Endothelial cell of hepatic sinusoid (primary cell): Measurements from ENCODE around the gene COMMD4.
"Not testable (repeated sequence)": the region's sequence is repeated elsewhere in the genome, so short reads cannot be mapped to it uniquely, and the experiment has no call there.

Experiments
- in situ Hi-C: cut with HindIII; loops from 2 replicates; pipeline ENCODE4 v1.10.0; 2017; ENCODE audit warnings: low sequenced_read_pairs

Gene COMMD4

DNA sequence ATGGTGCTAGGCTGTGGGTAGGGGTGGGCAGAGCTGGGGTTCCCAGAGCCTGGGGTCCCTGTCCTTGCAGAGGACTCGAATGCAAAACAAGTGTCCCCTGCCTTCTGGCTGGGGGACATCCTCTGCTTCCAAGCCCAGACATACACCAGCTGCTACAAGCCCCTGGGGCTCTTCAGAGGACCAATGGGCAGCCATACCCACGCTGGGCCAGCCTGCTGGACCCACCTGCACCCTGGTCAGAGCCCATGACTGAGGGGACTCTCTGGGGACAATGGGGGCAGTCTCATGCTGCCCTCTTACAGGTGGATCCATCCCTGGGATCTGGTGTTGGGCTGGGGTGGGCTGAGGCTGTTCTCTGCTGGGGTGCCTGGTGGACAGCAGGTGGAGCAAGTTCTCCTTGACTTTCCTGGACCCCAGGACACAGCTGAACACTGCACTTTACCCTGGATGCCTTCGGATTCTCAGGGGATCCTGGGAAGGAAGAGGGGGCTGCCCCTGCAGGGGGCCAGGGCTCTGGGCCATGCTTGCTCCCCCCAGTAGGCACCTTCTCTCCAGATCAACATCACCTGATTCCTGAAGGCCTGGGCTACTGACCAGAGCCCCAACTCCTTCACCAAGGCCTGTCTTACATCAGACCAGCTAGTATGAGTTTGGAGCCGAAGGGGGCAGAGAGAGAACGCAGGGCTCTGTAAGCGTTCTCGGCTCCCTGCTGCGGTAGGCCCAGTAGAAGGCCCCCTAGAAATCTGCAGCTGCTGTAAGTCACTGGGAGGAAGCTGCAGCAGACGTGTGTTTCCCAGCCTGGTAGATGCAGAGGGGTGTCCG, 7.2 kb upstream of the COMMD4 start:
- in situ Hi-C loops, result no loop called here

DNA sequence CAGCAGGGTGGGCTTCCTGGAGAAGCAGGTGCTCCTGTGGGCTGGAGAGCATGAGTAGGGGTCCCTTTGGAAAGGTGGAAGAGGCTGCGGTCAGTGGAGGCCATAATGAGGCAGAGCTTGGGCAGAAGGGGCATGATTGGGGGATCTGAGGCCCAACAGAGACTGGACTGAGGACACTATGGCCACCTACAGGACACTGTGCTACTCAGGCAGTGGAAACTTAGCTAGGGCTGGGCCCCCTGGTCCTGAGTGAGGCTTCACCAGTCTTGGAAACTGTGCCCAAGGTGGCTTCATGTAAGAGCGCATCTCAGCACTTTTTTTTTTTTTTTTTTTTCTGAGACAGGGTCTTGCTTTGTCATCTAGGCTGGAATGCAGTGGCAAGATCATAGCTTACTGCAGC, 6.3 kb upstream of the COMMD4 start:
- in situ Hi-C loops, result no loop called here

DNA sequence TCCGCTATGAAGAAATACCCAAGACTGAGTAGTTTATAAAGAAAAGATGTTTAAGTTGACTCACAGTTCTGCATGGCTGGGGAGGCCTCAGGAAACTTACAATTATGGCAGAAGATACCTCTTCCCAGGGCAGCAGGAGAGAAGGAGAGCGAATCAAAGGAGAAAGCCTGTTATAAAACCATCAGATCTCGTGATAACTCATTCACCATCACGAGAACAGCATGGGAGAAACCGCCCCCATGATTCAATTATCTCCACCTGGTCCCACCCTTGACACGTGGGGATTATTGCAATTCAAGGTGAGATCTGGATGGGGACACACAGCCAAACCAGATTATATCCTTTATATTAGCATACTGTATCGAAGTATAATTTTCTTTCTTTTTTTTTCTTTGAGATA, 3.8 kb upstream of the COMMD4 start:
- in situ Hi-C loops, result not testable (repeated sequence)

- in situ Hi-C loops, result not testable (repeated sequence)
Measured at GRCh38 chr15:75333654-75334419, 2.0 kb upstream of the COMMD4 start.

DNA sequence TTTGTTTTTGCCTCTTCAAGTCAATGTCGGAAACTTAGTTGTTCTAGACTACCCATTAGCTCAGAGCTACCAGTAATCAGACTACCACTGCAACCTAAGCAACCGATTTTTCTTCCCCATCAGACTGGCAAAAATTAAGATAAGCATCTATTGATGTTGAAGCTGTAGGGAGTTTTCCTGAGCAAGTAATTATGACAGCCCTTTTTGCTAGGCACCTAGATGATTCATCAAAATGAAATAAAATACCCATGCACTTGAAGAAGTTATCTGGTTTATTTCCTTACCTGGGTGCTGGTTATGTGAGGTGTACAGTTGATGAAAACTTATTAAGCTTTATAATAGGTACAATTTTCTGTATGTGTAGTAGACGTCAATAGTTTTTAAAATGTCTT, 554 bp upstream of the COMMD4 start:
- in situ Hi-C loops, result no loop called here

- in situ Hi-C loops, result no loop called here
Measured at GRCh38 chr15:75338661-75339240, 2.9 kb downstream of the COMMD4 start.

GRCh38 chr15:75339531-75340240, 3.8 kb downstream of the COMMD4 start:
- in situ Hi-C loops, result no loop called here

DNA sequence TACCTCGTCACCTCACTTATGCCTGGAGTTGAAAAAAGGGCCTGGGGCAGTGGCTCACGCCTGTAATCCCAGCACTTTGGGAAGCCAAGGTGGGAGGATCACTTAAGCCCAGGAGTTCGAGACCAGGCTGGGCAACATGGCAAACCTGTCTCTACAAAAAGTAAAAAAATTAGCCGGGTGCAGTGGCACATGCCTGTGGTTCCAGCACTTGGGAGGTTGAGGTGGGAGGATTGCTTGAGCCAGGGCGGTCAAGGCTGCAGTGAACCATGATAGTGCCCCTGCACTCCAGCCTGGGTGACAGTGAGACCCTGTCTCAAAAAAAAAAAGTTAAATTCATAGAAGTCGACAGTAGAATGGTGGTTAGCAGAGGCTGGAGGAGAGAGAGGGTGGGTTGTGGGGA, 6.4 kb downstream of the COMMD4 start:
- in situ Hi-C loops, result no loop called here

DNA sequence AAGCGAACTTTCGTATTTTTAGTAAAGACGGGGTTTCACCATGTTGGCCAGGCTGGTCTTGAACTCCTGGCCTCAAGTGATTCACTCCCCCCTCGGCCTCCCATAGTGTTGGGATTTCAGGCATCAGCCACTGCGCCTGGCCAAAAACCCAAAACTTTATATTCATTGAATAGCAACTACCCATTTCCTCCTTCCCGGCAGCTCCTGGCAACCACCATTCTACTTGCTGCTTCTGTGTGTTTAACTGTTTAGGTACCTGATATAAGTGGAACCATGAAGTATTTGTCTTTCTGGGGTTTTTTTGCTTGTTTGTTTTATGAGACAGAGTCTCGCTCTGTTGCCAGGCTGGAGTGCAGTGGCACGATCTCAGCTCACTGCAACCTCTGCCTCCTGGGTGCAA, 8.1 kb downstream of the COMMD4 start:
- in situ Hi-C loops, result not testable (repeated sequence)

GRCh38 chr15:75346796-75347221, 10.9 kb downstream of the COMMD4 start, which contains the start of gene NEIL1:
Gene NEIL1, plus strand, starts transcription at chr15:75347039. Its CDS starts 1,867 bp downstream, at chr15:75348906.
- in situ Hi-C loops, result no loop called here

DNA sequence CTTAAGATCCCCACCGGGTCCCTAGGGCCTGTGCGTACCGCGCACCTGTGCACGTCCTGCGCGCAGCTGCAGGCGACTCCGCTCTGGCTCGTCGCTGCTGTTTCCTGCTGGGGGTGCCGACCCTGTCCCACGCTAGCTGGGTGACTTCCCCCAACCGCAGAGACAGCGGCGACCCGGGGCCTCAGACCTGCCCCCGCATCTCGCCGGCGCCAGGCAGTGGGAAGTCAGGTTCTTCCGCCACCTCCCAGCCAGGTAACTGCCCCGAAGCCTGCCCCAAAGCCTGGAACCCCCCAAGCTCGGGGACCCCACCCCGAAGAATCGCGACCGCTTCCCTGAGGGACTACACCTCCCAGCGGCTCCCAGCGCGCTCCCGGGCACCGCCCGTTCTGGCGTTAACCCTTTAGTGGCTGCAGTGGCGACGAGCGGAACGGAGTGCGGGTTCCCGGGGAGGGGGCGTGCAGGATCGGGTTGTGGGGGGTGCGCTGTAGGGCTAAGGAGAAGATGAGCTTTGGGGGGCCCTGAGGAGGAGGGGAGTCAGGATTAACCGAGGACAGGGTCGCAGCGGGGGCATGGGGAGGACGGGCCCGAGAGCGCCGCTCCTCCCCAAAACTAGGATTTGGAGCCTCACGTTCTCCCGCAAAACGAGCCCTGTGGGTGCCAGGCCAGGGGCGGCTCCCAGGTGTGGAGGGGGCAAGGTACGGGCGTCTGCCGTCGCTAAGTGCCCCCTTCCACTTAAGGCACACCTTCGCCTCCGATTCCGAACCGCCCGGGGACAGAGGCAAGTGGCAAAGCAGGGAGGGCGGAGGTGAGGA, 11.6 kb downstream of the COMMD4 start:
- in situ Hi-C loops, result no loop called here

GRCh38 chr15:75348034-75348561, 12.2 kb downstream of the COMMD4 start:
- in situ Hi-C loops, result no loop called here

GRCh38 chr15:75348562-75349350, 12.9 kb downstream of the COMMD4 start:
- in situ Hi-C loops, result no loop called here

DNA sequence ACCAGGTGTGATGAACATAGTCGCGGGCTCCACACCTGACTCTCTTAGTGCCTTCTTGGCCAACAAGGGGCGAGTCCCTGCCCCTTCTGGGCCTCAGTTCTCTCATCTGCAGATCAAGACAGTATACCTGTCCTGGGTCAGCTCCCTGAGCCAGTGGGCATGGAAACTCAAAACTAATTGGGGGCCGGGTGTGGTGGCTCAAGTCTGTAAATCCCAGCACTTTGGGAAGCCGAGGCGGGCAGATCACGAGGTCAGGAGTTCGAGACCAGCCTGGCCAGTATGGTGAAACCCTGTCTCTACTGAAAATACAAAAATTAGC, 13.4 kb downstream of the COMMD4 start:
- in situ Hi-C loops, result not testable (repeated sequence)

- in situ Hi-C loops, result no loop called here
Measured at GRCh38 chr15:75349851-75350588, 14.2 kb downstream of the COMMD4 start.

GRCh38 chr15:75350601-75351361, 14.9 kb downstream of the COMMD4 start:
- in situ Hi-C loops, result no loop called here

DNA sequence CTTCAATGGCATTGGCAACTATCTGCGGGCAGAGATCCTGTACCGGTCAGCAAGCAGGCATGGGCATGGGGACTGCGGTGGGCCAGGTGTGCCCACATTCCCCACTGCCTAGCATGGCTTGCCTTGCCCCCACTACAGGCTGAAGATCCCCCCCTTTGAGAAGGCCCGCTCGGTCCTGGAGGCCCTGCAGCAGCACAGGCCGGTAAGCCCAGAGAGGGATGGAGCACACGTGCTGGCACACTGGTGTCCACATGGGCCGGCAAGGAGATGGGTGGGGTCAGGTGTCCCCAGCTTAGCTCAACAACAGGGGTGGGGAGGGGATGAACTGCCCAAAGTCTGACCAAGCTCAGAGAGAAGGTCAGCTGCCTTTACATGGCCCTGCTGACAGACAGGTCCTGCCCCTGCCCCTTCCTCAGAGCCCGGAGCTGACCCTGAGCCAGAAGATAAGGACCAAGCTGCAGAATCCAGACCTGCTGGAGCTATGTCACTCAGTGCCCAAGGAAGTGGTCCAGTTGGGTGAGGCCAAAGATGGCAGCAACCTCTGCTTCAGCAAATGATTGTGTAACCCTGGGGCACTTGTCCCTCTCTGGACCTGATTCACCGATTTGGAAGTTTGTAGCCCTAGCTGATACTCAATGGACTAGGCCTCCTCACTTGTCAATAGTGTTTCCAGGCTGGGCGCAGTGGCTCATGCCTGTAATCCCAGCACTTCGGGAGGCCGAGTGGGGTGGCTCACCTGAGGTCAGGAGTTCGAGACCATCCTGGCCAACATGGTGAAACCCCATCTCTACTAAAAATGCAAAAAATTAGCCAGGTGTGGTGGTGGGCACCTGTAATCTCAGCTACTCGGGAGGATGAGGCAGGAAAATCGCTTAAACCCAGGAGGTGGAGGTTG, 16.6 kb downstream of the COMMD4 start:
- in situ Hi-C loops, result no loop called here
